NOMO-1 (cell line): ENCODE measurements around the gene GPC2.

Source experiments
- DNase-seq, 2 experiments: peaks; one replicate each; lab custom pipeline; 2025; ENCODE audit not compliant: unreplicated experiment in 2 of 2; lab: John Stamatoyannopoulos, UW

The GPC2 gene

DNA sequence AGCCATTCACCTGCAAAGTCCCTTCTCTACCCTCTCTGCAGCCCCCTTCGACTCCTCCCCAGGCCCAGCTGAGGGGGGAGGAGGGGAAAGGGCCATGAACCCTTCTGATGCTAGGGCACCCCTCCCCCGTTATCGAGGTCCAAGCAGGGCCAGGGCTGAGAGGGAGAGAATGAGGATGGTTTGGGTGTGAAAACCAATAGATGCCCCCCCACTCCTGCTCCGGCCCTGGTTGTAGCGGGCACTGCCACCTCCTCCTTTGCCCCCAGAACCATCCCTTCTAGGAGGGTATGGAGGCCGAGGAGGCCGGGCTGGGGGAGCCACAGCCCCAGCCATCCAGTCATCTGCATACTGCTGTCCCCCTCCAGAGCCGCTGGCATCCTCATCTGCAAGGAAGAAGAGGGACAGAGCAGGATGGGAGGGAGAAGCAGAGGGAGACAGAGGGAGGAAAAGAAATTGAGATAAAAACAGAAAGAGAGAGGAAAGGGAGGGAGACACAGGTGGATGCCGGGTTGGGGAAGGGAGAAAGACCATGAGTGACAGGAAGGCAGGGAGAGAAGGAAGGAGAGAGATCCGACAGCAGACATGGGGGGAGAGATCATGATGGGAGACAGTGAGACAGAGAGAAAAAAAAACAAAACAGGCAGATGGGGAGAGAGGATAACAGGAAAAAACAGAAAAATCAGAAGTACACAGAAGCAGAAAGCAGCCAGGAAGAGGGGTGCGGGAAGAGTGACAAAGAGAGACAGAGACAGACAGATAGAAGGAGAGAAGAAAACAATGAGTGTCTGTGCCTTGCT is 6.9 kb downstream of the GPC2 start:
- no peak for DNase-seq

DNA sequence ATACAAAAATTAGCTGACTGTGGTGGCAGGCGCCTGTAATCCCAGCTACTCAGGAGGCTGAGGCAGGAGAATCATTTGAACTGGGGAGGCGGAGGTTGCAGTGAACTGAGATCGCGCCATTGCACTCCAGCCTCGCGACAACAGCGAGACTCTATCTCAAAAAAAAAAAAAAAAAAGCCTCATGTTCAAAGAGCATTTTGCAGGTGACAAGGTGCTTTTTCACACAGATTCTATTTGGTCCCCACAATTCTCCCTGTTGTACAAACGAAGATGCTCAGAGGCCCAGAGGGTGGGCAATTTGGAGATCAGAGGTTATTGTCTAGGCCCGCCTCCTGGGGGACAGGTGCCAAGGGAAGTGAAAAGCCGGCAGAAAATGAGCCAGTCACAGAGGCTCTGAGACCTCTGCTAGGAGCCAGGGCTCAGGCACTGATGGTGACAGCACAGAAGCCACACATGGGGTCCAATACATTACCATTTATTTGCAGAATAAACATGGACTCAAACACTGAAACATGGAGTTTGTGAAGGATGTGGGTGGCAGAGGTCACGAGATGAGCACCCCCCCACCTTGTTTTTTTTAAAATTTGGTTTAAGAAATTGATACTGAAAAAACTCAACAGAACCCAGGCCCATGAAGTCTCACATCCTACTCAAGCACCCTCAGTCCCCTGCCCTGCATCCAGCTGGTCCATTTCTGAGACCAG is 7.9 kb downstream of the GPC2 start:
- DNase-seq: no peak

DNA sequence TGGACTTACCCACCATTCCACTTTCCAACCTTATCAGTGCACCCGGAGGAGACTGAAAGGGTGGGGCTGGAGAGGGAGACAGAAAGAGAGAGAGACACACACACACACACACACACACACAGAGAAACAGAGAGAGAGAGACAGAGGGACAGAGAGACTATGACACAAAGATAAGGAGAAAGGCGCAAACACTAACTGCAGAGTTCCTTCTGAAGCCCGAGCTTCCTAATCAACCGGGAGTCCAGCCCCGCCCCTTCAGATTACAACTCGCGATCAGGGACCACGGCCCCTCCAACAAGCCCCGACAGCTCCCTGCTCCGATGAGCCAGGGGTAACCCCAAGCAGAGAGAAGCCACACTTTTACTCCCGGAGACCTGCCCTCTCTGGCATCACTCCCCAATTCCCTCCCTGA is 9.3 kb downstream of the GPC2 start:
- no peak for DNase-seq

DNA sequence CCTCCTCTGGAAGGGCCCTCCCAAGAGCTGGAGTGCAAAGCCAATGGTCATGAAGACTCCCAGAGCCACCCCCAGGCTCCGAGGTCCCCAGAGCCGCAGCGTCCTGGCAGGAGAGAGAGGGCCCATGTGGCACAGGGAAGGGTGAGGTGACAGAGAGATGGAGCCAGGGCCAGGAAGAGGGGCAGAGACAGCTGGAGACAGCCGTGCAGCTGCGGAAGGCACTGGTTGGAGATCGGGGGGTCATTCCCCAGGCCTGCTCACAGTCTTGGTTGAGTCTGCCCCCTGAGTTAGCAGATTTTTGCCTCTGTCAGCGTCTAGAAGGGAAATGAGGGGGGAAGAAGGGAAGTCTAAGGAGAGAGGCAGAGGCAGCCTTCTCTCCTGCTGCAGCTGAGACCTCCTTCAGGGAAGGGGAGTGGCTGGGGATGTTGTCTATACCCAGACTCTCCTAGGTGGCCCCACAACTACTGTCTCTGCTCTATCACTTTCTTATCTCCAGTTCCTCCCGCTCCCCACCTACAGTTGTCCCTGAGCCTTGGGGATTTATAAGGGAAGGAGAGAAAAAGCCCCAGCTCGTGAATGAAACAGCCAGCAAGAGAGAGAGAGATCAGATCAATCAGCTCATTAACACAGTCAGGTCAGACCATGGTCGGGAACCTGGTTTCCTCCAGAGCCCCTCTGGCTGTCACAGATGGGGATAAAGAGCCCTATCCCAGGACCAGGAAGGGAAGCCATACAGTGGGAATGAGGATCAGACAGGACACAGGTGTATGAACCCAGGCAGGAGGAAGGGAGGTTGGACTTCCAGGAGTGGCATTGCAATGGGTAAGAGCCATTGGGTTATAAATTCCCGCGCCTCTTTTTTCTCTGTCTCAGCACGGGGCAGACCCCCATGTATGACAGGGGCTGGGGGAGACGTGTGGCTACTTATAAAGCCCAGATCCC is 9.9 kb downstream of the GPC2 start:
- DNase-seq: no peak

DNA sequence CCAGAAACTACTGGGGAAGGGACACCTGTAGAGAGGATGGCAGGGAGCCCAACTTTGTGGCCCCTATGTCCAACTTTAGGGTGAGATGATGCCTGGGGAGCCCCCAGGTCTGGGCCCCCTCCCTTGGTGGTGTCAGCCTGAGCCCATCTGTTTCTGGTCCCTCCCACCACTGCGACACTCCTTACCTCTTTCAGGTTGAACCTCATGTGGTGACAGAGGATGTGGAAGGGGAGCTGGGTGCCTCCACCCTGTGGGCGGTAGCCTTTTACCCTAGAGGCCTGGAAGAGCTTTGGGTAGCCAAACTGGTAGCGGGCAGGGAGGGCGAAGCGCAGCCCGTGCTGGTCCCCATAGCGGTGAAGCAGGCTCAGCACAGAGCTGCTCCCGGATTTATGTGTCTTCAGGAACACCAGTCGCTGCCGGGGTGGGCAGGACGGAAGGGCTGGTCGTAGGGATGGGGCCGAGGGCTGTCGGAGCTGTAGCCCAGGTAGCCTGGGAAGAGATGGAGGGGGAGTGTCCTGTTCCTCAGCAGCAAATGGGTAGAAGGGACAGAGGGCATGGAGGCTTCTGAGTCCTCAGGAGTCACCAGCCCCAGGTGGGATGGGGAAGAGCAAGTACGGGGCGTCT is 10.8 kb downstream of the GPC2 start:
- no peak for DNase-seq

DNA sequence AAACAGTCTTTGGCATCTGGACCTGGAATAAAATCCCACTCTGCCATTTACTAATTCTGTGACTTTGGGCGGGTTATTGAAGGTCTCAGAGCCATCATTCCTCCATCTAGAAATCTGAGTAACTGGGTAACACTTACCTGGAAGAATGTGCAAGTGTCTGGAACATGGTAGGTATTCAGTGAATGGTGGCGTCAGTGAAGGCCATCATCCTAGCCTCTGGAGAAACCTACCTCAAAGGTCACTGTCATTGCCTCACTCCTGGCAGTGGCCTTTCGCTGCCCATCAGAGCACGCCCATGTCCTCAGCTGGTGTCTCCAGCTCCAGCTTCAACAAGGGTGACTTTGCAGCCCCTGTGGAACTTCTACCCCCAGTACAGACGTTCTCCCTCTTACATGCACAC is 13.3 kb downstream of the GPC2 start:
- DNase-seq: no peak

DNA sequence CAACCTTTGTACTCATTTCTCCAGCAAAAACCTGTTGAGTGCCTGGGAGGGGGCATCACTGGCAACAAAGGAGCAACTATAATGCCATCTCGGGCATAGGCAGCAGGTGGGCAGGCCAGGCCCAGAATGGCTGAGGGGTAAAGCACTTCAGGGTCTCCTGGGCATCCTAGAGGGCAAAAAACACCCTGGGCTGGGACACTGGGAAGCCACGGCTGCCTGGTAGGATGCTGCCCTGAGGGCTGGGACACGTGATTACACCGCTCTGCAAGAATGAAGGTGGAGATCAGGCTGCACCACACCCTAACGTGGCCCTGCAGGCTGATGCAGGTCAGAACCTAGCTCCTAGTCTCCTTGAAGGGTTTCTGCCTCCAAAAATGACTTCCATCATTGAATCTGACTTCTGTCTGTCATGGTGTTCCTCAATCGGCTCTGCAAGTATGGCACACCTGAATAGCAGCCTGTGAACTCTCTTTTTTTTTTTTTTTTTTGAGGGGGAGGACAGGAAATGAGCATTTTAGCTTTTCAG is 14.1 kb downstream of the GPC2 start:
- DNase-seq: no peak

DNA sequence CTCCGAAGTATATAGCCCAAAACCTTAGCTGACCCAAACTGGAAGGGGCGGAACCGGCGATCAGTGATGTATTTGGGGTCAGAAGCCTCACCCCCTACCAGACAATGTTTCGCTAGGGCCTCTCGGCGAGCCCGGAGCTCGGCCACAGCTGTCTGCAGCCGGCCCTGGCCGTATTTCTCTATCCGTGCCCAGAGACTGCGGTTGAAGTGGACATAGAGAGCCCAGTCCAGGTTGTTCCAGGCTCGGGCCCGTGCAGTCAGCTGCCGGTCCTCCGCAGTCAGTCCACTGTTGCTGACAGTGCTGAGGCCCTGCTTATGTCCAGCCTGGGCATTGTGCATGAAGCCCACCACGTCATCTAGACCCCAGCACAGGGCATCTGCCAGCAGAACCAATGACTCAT is 17.1 kb downstream of the GPC2 start:
- DNase-seq: no peak

DNA sequence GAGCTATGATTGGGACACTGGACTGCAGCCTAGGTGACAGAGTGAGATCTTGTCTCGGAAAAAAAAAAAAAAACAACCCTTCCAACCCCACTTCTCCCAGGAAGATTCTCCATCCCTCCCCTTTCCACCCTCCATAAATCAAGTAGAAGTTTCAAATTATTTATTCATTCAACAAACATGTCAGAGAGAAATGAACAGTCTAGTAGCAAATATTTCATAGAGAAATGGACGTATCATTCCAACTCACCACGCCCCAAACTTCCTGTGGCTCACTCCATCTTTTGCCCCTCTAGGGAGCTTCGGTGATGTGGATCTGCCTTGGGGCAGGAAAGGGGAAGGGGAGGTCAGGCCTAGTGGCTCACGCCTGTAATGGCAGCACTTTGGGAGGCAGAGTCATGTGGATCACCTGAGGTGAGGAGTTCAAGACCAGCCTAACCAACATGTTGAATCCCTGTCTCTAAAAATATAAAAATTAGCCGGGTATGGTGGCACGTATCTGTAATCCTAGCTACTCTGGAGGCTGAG is 18.0 kb downstream of the GPC2 start:
- no peak for DNase-seq

DNA sequence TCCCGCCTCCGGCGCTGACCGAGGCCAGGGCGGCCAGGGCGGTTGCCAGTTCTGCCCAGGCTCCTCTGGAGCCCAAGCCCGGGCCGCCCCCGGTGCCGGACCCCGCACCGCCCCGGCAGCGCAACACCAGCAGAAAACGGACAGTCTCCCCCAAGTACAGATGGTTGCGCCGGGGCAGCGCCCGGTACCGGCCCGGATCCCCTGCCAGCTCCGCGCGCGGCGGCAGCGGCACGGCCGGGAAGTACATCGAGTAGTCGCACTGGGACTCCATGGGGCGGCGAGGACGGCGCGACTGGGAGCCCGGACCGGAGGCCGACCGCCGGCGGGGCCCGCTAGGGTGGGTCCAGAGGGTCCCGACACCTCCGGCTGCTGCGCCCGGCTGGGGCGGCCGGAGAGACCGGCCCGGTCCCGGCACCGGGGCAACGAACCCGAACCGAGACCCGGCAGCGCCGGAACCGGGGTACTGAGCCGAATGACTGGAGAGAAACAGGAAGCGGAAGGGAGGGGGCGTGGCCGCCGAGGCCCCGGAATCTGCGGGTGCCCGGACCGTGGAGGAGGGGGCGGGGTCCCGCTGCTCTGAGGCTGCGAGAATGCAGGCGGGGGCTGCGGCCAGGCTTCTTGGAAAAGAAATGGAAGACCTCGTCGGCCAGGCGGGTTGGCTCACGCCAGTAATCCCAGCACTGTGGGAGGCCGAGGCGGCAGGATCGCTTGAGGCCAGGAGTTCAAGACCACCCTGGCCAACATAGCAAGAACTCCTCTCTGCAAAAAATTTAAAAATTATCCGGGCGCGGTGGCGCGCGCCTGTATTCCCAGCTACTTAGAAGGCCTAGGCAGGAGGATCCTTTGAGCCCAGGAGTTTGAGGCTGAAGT is 18.7 kb downstream of the GPC2 start, which contains the start of gene TRAPPC14:
TSS of gene TRAPPC14 (minus strand) at position 495 of the 870 bp plus-strand sequence. CDS start at position 271, 224 bp downstream.
- peak; percentile 91 to 95 for DNase-seq

DNA sequence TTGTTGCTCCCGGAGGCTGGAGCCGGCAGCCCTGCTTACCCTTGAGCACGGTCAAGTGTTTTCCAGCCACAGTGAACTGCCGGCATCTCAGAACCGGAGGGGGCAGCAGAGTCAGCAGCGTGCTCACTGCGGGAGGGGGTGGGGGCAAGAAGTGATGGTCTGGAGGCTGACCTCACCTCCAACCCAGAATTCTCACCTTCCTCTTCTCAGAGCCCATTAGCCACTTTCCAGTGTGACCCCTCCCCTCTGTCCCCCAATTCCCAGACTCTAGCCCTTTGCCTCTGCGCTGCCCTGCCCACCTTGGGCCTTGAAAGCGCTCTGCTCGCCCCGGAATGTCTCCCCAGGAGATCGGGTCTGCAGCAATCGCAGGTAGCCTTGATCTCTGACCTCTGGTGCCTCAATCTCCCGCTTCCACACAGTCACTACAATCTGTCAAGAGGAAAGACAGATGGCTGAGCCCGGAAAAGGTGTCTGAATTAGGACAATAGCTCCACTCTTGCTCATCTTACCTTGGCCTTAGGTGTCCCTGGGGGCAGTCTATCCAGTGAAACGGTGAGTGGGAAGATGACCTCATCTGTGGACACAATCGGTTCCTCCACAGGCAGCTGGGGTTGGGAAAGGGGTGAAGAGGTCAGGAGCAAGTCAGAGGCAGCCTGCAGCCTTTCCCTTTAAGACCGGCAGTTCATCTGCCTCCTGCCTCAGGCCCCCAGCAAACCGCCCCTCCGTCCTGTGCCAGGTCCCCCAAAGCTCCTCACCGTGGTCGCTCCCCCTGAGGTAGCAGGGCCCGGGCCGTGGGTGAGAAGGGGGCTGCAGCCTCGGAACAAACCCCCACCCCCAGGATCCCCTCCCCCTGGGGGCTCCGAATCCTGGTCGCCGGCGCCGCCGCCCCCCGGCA is 19.6 kb downstream of the GPC2 start:
- DNase-seq: no peak

DNA sequence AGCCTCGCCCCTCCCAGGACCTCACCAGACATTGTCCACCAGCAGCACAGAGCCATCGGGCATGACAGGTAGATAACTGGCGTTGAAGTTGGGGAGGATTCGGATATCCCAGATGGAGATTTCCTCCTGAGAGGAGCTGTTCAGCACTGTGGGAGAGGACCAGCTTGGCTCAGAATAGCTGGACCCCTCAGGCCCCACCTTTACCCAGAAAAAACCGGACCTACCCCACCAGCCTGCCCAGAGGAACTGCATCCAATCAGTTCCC is 20.2 kb downstream of the GPC2 start:
- DNase-seq: no peak

DNA sequence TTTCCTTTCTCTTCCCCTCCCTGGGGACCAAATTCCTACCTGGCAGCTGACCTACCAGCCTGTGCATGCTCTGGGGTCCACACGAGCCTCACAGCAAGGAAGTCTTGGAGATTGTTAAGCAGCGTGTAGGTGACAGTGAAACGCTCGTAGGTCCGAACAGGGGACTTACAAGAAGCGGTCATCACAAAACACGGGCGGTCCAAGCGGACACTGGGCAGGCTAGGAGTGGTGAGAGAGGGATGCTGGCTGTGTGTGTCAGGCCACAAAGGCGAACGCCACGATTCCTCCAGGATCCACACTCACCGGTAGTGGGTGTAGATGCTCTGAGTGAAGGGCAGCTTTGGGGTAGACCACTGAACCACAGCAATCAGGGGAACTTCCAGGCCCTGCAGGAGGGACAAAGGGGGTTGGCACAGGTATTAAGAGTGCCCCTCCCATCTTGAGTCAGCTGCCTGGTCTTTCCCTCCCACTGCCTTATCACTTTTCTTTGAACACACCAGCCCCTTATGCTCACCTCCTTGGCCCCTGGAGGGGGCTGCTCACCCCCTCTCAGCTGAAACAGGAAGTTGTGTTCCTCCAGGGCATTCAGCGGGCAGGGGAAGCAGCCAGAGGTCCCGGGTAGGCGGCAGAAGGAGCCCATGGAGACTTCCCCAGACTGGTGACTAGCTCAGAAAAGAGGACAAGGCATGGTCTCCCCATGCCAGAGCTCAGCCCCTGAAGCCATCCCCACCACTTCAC is 20.7 kb downstream of the GPC2 start:
- DNase-seq: peak; percentile 28 to 45

DNA sequence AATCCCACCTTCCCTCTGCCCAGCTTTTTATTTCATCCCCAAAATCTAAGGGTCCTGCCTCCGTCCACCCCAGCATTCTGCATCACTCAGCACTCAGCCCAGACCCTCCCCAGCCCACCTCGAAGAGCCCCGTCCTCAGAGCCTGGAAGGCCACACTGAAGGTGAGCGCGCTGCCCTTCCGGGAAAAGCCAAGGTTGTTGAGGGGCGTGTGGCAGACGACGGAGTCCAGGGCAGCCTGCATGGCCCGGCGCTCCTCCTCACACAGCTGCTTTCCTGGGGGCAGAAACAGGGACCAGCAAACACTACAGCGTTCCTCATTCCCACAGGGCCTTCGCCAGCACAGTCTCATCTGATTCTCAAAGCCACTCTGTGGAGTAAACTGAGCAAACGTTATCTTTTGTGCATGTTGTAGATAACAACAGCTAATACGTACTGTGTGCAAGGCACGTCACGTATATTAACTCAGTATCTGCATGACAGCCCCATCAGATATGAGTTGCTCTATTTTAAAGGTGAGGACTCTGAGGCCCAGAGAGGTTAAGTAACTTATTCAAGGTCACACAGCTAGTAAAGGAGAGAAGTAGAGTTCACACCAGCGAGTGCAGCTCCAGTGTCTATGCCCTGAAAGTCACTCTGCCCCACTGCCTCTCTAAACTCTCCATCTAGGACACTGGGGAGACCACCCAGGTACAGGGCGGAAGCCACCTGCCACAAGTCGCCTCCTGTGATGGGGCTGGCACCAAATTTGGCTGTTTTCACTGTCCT is 21.4 kb downstream of the GPC2 start:
- DNase-seq: no peak

DNA sequence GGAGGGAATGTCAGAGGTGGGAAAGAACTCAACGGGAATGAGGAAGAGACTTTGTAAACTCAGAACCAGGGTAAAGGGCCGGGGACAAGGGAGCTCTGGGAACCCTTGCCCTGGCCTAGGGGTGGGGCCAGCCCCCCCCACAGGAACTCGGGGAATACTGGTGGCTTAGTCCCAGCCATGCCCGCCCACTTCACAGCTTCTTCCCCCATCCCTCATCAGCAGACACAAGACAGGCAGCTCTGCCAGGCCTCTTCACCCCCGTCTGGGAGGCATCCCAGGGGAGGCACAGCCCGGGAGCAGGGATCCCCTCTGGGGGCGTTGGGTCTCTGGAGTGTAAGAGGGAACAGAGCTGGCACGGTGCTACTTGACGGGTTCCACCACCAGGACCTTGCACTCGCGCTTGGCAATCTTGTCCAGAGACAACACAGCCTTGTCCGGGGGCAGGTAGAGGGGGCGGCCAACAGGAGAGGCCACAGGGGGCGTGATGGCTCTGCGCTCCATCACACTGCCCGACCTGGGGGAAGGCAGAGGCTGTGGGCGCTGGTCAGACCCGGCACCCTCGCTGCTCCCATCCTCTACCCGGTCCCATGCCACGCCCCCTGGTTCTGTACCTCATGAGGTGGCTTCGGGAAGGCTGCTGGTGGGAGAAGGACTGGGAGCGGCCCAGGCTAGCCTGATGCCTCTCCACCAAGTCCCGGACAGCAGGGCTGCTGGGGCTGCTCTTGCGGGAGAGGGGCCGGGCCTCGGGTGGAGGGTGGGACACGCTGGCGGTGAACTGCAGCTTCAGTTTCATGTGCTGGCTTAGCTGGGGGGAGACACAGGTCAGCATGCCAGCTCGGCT is 22.3 kb downstream of the GPC2 start:
- DNase-seq: no peak
